NCI-H2196 treated with DMSO at 0.1 percent for 48 hours (cell line): ENCODE results near the gene PCA3.

Experiments used
- DNase-seq: peaks from one replicate; lab custom pipeline; 2025; ENCODE audit not compliant: unreplicated experiment; lab: John Stamatoyannopoulos, UW

PCA3 gene

DNA sequence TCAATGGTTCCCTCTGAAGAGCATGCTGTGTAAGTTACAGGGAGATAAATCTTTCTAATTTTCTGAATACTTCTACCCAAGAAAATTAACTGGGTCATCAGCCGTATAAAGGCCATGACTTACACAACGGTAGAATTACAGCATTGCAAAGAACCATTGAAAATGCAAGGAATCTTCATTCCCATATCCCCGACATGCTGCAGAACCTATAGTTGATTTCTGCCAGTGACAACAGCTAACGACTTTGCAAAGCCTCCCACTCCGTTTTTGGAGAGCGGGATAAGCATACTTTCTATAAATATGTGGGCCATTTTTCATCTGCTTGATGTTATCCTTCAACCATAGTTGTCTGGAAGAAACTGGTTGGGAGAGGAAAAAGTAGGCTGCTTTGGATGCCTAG, 56.2 kb downstream of the PCA3 start:
- no peak for DNase-seq

DNA sequence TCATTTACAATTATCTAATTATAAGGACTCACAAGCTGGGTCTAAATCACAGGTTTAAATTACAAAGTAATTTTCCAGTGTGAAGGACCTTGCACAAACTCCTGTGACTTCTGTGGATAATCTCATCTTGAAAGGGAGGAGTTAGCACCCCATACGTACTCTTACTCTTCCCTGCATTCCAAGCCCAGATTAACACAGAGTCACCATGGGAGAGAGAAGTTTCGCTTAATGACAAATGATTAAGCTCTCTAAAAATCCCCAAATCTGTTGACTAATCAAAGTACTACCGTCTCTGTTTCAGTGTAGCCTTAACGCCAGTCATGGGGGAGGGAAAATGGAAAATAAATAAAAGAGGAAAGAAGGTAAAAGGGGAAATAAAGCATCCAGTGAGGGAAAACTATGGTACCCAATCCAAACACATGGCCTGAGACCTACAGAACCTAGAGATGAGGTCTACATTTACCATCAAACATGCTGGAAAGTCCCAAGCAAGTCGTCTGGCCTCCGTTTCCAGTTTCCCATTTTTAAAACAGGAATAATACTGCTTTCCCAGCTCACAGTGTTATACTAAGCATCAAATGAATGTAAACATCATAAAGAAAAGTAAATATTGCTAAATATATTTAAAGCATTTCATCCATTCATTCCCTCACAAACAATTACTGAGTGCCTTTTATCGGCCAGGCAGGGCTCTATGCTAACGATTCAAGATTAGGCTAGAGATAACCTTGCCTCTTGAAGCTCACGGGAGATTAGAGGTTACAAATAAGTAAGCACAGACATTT, 63.2 kb downstream of the PCA3 start:
- no peak for DNase-seq

DNA sequence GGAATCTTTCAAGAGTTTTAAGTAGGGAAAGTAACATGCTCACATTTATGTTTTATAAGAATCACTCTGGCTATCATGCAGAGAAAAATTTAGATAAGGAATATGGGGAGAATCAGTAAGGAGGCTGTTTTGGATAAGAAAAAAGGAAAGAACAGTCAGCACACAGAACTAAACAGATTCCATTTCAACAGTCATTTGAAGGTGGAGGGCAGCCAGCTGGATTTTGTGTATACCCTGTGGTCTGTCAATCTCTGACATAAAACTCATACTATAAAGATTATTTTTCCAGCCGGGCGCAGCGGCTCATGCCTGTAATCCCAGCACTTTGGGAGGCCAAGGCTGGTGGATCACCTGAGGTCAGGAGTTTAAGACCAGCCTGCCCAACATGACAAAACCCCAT, 64.2 kb downstream of the PCA3 start:
- no peak for DNase-seq

DNA sequence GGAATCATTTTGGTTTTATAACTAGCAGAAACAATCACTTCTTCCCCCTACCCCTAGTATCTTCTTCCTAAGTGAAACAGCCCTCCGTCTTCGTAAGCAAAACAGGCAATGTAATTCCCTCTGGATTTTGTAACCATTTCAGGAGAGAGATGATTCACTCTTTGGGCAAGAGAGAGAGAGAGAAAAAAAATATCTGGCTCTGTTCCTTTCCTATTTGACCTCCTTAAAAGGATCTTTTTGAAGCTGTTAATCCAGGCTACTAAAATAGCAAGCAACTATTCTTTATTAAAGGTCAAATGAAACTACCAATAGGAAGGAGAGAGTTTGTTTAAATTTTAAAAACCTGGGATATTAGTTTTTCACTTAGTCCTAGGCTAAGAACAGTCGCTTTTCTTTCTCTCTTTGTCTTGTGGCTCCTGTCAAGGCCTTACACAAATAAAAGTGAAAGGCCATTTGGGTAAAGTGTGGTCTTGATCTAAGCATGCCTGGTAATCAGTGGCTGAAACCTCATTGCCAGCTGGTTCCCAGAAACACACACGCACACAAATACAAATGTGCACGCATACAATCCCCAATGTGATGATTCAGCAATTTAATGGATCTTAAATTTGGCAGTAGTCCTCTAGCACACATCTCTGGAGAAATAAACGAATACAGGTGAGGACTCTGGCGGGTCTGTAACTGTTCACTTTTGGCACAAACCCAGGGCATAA, 71.5 kb downstream of the PCA3 start:
- DNase-seq = no peak
